ENCODE results near the gene TCAIM. TPM values are rescaled to one million over a fixed set of nuclear protein-coding genes. Genes with fewer than 3 reads are reported as not detected.

The TCAIM gene
- total and polyA plus RNA-seq, 9 of the 15 experiments (the other 6 are each of a cell fraction or from before 2014, with no cell fraction given), result 19.7 to 53.3 (median 36.9) TPM

- TF ChIP-seq E2F8 (IDR thresholded peaks at IDR 0.05; ENCODE audit: low read depth, partially characterized antibody) (no peak), CBX1 (IDR thresholded peaks at IDR 0.05; ENCODE audit: low read depth) (no peak), POLR2G (IDR thresholded peaks at IDR 0.05; ENCODE audit: low read depth, low read length) (no peak), TFE3 (CRISPR knock-in tag; IDR thresholded peaks at IDR 0.05) (no peak), CREB1 (IDR thresholded peaks at IDR 0.05) (no peak), CREB1 (CRISPR knock-in tag; IDR thresholded peaks at IDR 0.05) (no peak), GABPB1 (CRISPR knock-in tag; IDR thresholded peaks at IDR 0.05) (no peak), REST (IDR thresholded peaks at IDR 0.05; ENCODE audit: borderline replicate concordance) (no peak), REST (CRISPR knock-in tag; IDR thresholded peaks at IDR 0.05; ENCODE audit: low read depth) (no peak), ZNF830 (CRISPR knock-in tag; IDR thresholded peaks at IDR 0.05) (no peak), SREBF1 (IDR thresholded peaks at IDR 0.05; ENCODE audit: borderline replicate concordance, low read depth, low read length) (no peak)
Observed at GRCh38 chr3:44437800-44438199, 99.2 kb downstream of the TCAIM start (continued).

Measured in K562 (cell line).